Measurements from ENCODE around the gene IPCEF1.

- no peak for TF ChIP-seq POLR2A (IDR thresholded peaks at IDR 0.05)
- TF ChIP-seq CTCF (IDR thresholded peaks at IDR 0.05) = no peak
These were observed 8.6 kb downstream of the IPCEF1 start for GRCh38 chr6:154347981-154348380.

All from testis (tissue), 2 donors.